ENCODE measurements around the gene ATP2B2. TPM values are rescaled to one million over a fixed set of nuclear protein-coding genes. Genes with fewer than 3 reads are reported as not detected.

Gene ATP2B2
- total and polyA plus RNA-seq, 2 experiments from 2014 or later = 0.42 to 0.63 TPM

GRCh38 chr3:10392906-10393461 lies 112.4 kb downstream of the ATP2B2 start:
- ATAC-seq (no peak), DNase-seq (ENCODE audit: low spot score) (no peak)
- no peak overlapping the region for H2AFZ ChIP-seq
- Mint-ChIP-seq H3K27ac (no peak overlapping the region), H3K36me3 (ENCODE audit: low read depth) (no peaks in the 10 kb centered on the region), H3K4me1 (peaks cover 35% of the 10 kb centered on the region), H3K4me3 (no peak overlapping the region), H3K9me3 (peaks cover 7% of the 10 kb centered on the region; the same call in 2 of the 3 replicates), H3K27me3 (ENCODE audit: insufficient read depth, low read depth, poor library complexity) (peaks cover 8% of the 10 kb centered on the region)
- no peaks in the 10 kb centered on the region for H3F3A ChIP-seq (replicated peaks; ENCODE audit: low read depth)
- no peaks in the 10 kb centered on the region for H3K27me3 ChIP-seq (ENCODE audit: insufficient read depth)
- H3K79me2 ChIP-seq (replicated peaks; ENCODE audit: insufficient read depth) = no peaks in the 10 kb centered on the region
- no peak overlapping the region for H3K4me3 ChIP-seq
- H3K4me2 ChIP-seq = no peak overlapping the region
- H3K27ac ChIP-seq (ENCODE audit: low read depth) = no peak overlapping the region
- H3K4me1 ChIP-seq (ENCODE audit: insufficient read depth) = peaks cover 20% of the 10 kb centered on the region; the same call in 1 of the 2 replicates
- no peaks in the 10 kb centered on the region for H4K20me1 ChIP-seq (replicated peaks; ENCODE audit: insufficient read depth)
- no peaks in the 10 kb centered on the region; the same call in 1 of the 2 replicates for H3K36me3 ChIP-seq (ENCODE audit: insufficient read depth)
- no peak for TF ChIP-seq NANOG (IDR thresholded peaks at IDR 0.05; ENCODE audit: borderline replicate concordance)
- TF ChIP-seq ZNF462 (CRISPR knock-in tag; IDR thresholded peaks at IDR 0.05) = no peak
- no peak for TF ChIP-seq ZNF331 (CRISPR knock-in tag; IDR thresholded peaks at IDR 0.05; ENCODE audit: low read depth)
- no peak for TF ChIP-seq STAT1 (IDR thresholded peaks at IDR 0.05; ENCODE audit: unreplicated experiment)
- H3K9me2 ChIP-seq (ENCODE audit: insufficient read depth) = no peaks in the 10 kb centered on the region

GRCh38 chr3:10392244-10392643 lies 113.1 kb downstream of the ATP2B2 start:
- H3K27ac ChIP-seq (ENCODE audit: low read depth) = no peak overlapping the region
- H3K4me1 ChIP-seq (ENCODE audit: insufficient read depth) = peaks cover 20% of the 10 kb centered on the region; the same call in 1 of the 2 replicates
- peak in 1 of 2 experiments; percentile 40; a peak in 2 of 4 replicates for TF ChIP-seq CTCF (conservative IDR thresholded peaks at IDR 0.05; ENCODE audit: low read depth in 2 of 2)
- no peak for TF ChIP-seq REST (IDR thresholded peaks at IDR 0.05; ENCODE audit: unreplicated experiment)
- no peaks in the 10 kb centered on the region; the same call in 1 of the 2 replicates for H3K36me3 ChIP-seq (ENCODE audit: insufficient read depth)
- ATAC-seq (peak; percentile 46), DNase-seq (ENCODE audit: low spot score) (peak; percentile 28)
- Mint-ChIP-seq H3K36me3 (ENCODE audit: low read depth) (0 out of 3 replicates have a peak, but pooled peaks cover 3% of the 10 kb centered on the region), H3K9me3 (peaks cover 13% of the 10 kb centered on the region), H3K4me3 (no peak overlapping the region), H3K27me3 (ENCODE audit: insufficient read depth, low read depth, poor library complexity) (peaks cover 6% of the 10 kb centered on the region), H3K4me1 (peaks cover 35% of the 10 kb centered on the region), H3K27ac (no peak overlapping the region)
- no peaks in the 10 kb centered on the region for H3K9me2 ChIP-seq (ENCODE audit: insufficient read depth)
- H2AFZ ChIP-seq = no peak overlapping the region
- H3K4me3 ChIP-seq = no peak overlapping the region
- H3K4me2 ChIP-seq = no peak overlapping the region
- no peaks in the 10 kb centered on the region for H3K27me3 ChIP-seq (ENCODE audit: insufficient read depth)
- H3K79me2 ChIP-seq (replicated peaks; ENCODE audit: insufficient read depth) = no peaks in the 10 kb centered on the region
- no peaks in the 10 kb centered on the region for H3F3A ChIP-seq (replicated peaks; ENCODE audit: low read depth)
- no peaks in the 10 kb centered on the region for H4K20me1 ChIP-seq (replicated peaks; ENCODE audit: insufficient read depth)

Data from GM23338 (cell line).